AG04449 (cell line): ENCODE data around the gene ALK.

ENCODE experiments used
- CTCF ChIA-PET: fragments of 350-600 bp; formaldehyde crosslinking; extraction: SDS; loops from one replicate; lab custom pipeline; 2021; ENCODE audit warnings: antibody characterized with exemption; lab: Yijun Ruan, JAX
- POLR2A ChIA-PET: fragments of 400-600, 350-600 bp; formaldehyde crosslinking; extraction: SDS; loops from one replicate; lab custom pipeline; 2020; ENCODE audit warnings: antibody characterized with exemption, inconsistent platforms; lab: Yijun Ruan, JAX
- DNase-seq: peaks from one replicate; pipeline ENCODE4 v3.0.0-alpha.2; 2010; ENCODE audit warnings: low read depth, low spot score
- H3K4me3 ChIP-seq: 2 replicates; pipeline ENCODE4 v1.5.1; 2011; ENCODE audit warnings: low read depth, mild to moderate bottlenecking, control low read depth, low read length
- TF ChIP-seq, protein P1 (sequence below): IDR thresholded peaks from one replicate; pipeline ENCODE4 v1.5.1; 2011; ENCODE audit warnings: mild to moderate bottlenecking, moderate library complexity, low read length, control low read depth, inconsistent platforms; ENCODE audit not compliant: insufficient read depth; ENCODE audit errors: missing control alignments

ALK gene

DNA sequence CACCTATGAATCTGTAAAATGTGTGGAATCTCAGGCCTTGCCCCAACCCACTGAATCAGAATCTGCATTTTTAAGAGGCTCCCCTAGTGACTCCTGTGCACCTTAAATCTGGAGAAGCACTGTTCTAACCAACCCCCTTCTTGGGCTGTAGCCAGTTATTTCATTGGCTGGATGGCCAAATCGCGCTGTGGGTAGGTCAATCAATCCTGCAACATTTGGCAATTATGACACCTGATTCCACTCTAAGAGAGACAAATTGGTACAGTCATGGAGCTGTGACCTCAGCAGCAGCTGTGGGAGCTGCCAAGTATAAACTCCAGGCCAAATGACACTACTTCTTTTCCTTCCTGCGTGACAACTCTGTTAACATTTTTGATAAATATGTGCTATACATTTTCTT lies 597.4 kb downstream of the ALK start:
- TF ChIP-seq, protein P1, sequence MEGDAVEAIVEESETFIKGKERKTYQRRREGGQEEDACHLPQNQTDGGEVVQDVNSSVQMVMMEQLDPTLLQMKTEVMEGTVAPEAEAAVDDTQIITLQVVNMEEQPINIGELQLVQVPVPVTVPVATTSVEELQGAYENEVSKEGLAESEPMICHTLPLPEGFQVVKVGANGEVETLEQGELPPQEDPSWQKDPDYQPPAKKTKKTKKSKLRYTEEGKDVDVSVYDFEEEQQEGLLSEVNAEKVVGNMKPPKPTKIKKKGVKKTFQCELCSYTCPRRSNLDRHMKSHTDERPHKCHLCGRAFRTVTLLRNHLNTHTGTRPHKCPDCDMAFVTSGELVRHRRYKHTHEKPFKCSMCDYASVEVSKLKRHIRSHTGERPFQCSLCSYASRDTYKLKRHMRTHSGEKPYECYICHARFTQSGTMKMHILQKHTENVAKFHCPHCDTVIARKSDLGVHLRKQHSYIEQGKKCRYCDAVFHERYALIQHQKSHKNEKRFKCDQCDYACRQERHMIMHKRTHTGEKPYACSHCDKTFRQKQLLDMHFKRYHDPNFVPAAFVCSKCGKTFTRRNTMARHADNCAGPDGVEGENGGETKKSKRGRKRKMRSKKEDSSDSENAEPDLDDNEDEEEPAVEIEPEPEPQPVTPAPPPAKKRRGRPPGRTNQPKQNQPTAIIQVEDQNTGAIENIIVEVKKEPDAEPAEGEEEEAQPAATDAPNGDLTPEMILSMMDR, result no peak
- DNase-seq, result no peak
- ChIA-PET POLR2A (no interaction called here), CTCF (interaction anchor here (2.5 kb wide), 1 partner anchor 15 kb away, joined by 8 read pairs; no protein-coding TSS in a partner anchor)
- H3K4me3 ChIP-seq, result no peak overlapping the region

DNA sequence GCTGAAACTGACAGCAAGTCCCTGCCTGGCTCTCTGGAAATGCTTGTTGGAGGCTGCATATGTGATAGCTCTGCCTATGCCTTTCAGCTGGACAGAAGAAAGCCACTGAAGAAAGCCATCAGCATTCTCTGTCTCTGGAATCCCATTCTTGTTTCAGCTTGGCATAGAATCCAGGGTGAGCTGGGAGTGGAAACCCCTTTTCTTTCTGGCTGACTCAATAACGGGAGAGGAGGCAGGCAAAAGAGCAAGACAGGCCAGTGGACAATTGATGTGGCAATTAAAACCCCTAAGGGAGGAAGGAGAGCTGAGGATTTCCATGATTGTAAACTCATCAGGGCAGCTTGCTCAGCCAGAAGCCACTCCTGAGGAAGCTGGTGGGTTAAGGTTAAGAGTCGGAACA lies 598.1 kb downstream of the ALK start:
- H3K4me3 ChIP-seq, result no peak overlapping the region
- DNase-seq, result no peak
- POLR2A ChIA-PET, result no interaction called here
- CTCF ChIA-PET, result interaction anchor here (1.0 to 2.5 kb wide), 2 partner anchors 8 to 14 kb away, joined by 3 to 8 read pairs; no protein-coding TSS in a partner anchor
- TF ChIP-seq, protein P1, result no peak

DNA sequence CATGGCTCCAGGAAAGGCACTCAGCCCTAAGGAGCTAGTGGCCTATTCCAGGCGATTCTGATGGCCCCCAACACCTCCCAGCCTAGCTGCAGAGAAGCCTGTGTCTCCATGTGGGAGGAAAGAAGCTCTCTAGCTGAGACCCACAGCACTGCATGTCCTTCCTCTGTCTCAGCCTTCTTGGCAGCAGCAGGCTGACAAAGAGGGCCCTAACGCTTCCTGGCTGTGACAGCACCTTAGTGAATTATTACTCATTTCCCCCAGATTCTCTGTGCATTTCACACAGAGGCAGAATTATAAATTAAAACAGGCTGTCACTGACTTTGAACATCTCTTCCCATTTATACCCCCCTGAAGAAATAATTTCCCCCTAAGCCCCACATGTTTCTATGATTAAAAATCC lies 599.4 kb downstream of the ALK start:
- TF ChIP-seq, protein P1, result no peak
- POLR2A ChIA-PET, result interaction anchor here (0.6 kb wide), 1 partner anchor 34 kb away, joined by 3 read pairs; no protein-coding TSS in a partner anchor
- CTCF ChIA-PET, result interaction anchor here (2.5 kb wide), 1 partner anchor 13 kb away, joined by 8 read pairs; no protein-coding TSS in a partner anchor
- H3K4me3 ChIP-seq, result no peak overlapping the region
- no peak for DNase-seq

DNA sequence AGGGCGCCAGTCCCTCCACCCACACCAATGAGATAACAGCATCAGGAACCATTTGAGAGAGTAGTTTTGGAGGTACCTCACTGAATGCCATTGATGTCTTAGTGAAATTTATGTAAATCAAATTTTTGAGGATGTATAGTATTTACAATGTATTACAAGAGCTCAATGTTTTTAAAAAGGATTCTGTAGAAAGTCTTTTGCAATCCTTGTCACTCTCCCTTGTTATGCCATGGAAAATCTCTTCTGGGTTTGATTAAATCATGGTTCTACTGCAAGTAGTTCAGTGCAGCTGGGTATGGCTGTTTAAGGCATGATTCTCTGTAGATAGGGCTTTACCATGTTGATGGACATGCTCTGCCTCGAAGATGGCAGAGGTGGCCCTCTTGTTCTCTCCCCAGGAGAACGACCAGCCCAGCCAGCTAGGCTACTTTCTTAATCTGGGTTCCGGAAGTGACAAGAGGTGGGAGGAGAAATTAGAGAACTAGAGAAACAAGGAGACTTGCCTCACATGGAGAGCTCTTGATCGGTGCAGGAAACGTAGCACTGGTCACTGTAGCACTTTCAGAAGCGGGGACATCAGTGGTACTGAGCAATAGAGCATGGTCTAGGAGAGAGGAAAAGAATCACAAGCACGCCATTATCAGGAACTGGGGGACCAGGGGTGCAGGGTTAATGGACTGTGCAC lies 603.4 kb downstream of the ALK start:
- ChIA-PET CTCF (interaction anchor here (4.3 kb wide), 1 partner anchor 9 kb away, joined by 33 read pairs; no protein-coding TSS in a partner anchor), POLR2A (no interaction called here)
- DNase-seq, result no peak
- no peak overlapping the region for H3K4me3 ChIP-seq
- TF ChIP-seq, protein P1, result no peak

DNA sequence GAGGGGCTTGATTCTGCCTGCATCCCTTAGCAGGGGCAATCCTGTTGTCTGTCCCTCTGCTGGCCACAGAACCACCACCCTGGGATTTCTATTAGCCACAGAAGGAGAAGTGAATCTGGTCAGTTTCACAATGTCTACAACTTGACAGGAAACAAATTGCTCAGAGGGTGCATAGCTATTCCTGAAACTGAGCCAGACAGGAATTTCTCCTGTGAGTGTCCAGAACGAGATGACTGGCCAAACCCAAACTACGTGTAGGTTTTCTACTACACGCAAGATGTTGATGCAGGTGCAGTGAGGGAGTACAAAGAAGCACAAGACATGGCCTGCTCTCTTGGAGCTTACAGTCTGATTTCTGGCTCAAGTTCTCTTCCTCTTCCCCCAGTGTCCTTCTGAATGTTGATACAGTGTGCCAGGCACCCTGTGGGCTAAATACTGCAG lies 604.3 kb downstream of the ALK start:
- CTCF ChIA-PET, result no interaction called here

More for the DNA sequence above, 604.3 kb downstream of the ALK start:
- POLR2A ChIA-PET, result no interaction called here
- no peak overlapping the region for H3K4me3 ChIP-seq
- TF ChIP-seq, protein P1, result no peak
- DNase-seq, result no peak
